Caco-2 (cell line): ENCODE data around the gene ABI3BP. TPM values are rescaled to one million over a fixed set of nuclear protein-coding genes. Genes with fewer than 3 reads are reported as not detected.

Source experiments
- BruUV-seq: library from RNA; stranded (reverse); fragments of 400-500 nt; replicated peaks from 2 replicates; lab custom pipeline; 2021; lab: Mats Ljungman, UMichigan
- CTCF ChIA-PET: fragments of 300-600 bp; sonication (Branson Sonifier 250); formaldehyde crosslinking; loops from one replicate; lab custom pipeline; 2022; ENCODE audit warnings: antibody characterized with exemption; lab: Charles Lee
- POLR2A ChIA-PET: fragments of 300-600 bp; sonication (Branson Sonifier 250); formaldehyde crosslinking; loops from one replicate; lab custom pipeline; 2022; ENCODE audit warnings: antibody characterized with exemption; lab: Charles Lee
- DNase-seq, 2 experiments: peaks; one replicate each; pipeline versions ENCODE4 v3.0.0 to v3.0.0-alpha.2; 2020 to 2022
- H3K27me3 ChIP-seq: replicated peaks from 2 replicates; pipeline ENCODE4 v1.6.0; 2011; ENCODE audit warnings: low read length; ENCODE audit not compliant: control insufficient read depth, insufficient read depth
- H3K36me3 ChIP-seq: 2 replicates; pipeline ENCODE4 v1.5.1; 2011; ENCODE audit warnings: low read length; ENCODE audit not compliant: control insufficient read depth, insufficient read depth
- H3K4me1 ChIP-seq: fragments of 250-450 bp; sonication (Bioruptor Pico); 2 replicates; pipeline ENCODE4 v1.5.1; 2020; ENCODE audit warnings: mild to moderate bottlenecking
- H3K4me3 ChIP-seq: 2 replicates; pipeline ENCODE4 v1.5.1; 2011; ENCODE audit warnings: low read depth, mild to moderate bottlenecking, control low read depth, low read length
- H3K9me3 ChIP-seq: fragments of 250-450 bp; sonication (Bioruptor Pico); 2 replicates; pipeline ENCODE4 v1.5.1; 2020; ENCODE audit warnings: mild to moderate bottlenecking, moderate library complexity
- H3K27ac Mint-ChIP-seq: one replicate; pipeline ENCODE4 v1.8.0; 2022; ENCODE audit warnings: mixed read lengths; ENCODE audit not compliant: unreplicated experiment
- H3K27me3 Mint-ChIP-seq: one replicate; pipeline ENCODE4 v1.8.0; 2022; ENCODE audit warnings: mixed read lengths; ENCODE audit not compliant: insufficient read depth, unreplicated experiment
- H3K36me3 Mint-ChIP-seq: one replicate; pipeline ENCODE4 v1.8.0; 2022; ENCODE audit warnings: mild to moderate bottlenecking, mixed read lengths; ENCODE audit not compliant: insufficient read depth, unreplicated experiment
- H3K4me1 Mint-ChIP-seq: one replicate; pipeline ENCODE4 v1.8.0; 2022; ENCODE audit warnings: low read depth, mixed read lengths; ENCODE audit not compliant: unreplicated experiment
- H3K4me3 Mint-ChIP-seq: one replicate; pipeline ENCODE4 v1.8.0; 2022; ENCODE audit warnings: mild to moderate bottlenecking, moderate library complexity, mixed read lengths; ENCODE audit not compliant: unreplicated experiment
- H3K9me3 Mint-ChIP-seq: one replicate; pipeline ENCODE4 v1.8.0; 2022; ENCODE audit warnings: mixed read lengths; ENCODE audit not compliant: unreplicated experiment
- intact Hi-C: fragments of 100-400 bp; cut with micrococcal nuclease; formaldehyde crosslinking; loops from one replicate; pipeline ENCODE4 v1.10.0; 2022; ENCODE audit not compliant: unreplicated experiment
- total RNA-seq: library from RNA; stranded (reverse); gene quantifications from 2 replicates; pipeline ENCODE4 v1.2.3, GENCODE V29; 2022
- TF ChIP-seq, protein P1 (sequence below), 2 experiments: fragments of 200-600 bp in 1 of 2; IDR thresholded peaks; 1 replicate in 1 of 2; 2 replicates in 1 of 2; pipeline versions ENCODE4 v1.5.1 to v1.8.0; 2011 to 2022; ENCODE audit warnings: antibody characterized with exemption in 1 of 2, control low read depth in 1 of 2, inconsistent platforms in 1 of 2, low read depth in 1 of 2, low read length in 1 of 2, mild to moderate bottlenecking in 1 of 2, moderate library complexity in 1 of 2; ENCODE audit not compliant: insufficient read depth in 1 of 2, severe bottlenecking in 1 of 2, unreplicated experiment in 1 of 2

The ABI3BP gene
- total RNA-seq, 1 experiment from 2014 or later, result not detected

DNA sequence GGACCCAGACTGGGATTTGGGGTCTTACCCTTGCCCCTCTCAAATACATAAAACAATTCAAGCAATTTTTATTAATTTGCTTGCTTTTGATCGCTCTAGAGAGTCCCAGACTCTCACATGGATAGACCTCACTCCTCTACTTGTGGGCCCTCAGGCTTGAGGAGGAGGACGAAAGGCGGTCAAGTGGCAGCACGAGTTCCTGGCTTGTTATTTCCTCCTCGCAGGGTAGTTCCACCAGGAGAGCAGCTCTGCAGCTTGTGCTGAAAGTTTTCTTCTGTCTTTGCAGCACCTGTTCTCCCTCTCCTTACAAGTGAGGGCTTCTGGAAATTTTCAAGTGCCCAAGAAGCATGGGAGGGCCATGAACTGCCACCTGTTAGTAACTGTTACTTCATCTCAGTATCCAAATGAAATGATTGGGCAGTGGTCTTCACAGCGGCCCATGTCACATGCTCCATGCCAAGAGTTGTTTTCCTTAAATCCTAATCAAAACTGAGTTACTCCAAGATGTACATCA lies 22.7 kb downstream of the ABI3BP start:
- Mint-ChIP-seq H3K27ac (no peak overlapping the region), H3K36me3 (no peaks in the 10 kb centered on the region), H3K4me3 (no peak overlapping the region), H3K27me3 (peaks cover 1% of the 10 kb centered on the region), H3K4me1 (no peaks in the 10 kb centered on the region), H3K9me3 (no peaks in the 10 kb centered on the region)
- no peak for DNase-seq
- no peaks in the 10 kb centered on the region for H3K4me1 ChIP-seq
- TF ChIP-seq, protein P1, sequence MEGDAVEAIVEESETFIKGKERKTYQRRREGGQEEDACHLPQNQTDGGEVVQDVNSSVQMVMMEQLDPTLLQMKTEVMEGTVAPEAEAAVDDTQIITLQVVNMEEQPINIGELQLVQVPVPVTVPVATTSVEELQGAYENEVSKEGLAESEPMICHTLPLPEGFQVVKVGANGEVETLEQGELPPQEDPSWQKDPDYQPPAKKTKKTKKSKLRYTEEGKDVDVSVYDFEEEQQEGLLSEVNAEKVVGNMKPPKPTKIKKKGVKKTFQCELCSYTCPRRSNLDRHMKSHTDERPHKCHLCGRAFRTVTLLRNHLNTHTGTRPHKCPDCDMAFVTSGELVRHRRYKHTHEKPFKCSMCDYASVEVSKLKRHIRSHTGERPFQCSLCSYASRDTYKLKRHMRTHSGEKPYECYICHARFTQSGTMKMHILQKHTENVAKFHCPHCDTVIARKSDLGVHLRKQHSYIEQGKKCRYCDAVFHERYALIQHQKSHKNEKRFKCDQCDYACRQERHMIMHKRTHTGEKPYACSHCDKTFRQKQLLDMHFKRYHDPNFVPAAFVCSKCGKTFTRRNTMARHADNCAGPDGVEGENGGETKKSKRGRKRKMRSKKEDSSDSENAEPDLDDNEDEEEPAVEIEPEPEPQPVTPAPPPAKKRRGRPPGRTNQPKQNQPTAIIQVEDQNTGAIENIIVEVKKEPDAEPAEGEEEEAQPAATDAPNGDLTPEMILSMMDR (IDR thresholded peaks at IDR 0.05; ENCODE audit: insufficient read depth in 1 of 2, low read depth in 1 of 2, low read length in 1 of 2, severe bottlenecking in 1 of 2, unreplicated experiment in 1 of 2), result no peak
- BruUV-seq, result no TSS peak
- H3K4me3 ChIP-seq, result no peak overlapping the region
- no peaks in the 10 kb centered on the region for H3K36me3 ChIP-seq
- H3K9me3 ChIP-seq, result no peaks in the 10 kb centered on the region
- intact Hi-C loops, result no loop called here
- POLR2A ChIA-PET, result no interaction called here
- H3K27me3 ChIP-seq, result no peaks in the 10 kb centered on the region
- CTCF ChIA-PET, result no interaction called here

DNA sequence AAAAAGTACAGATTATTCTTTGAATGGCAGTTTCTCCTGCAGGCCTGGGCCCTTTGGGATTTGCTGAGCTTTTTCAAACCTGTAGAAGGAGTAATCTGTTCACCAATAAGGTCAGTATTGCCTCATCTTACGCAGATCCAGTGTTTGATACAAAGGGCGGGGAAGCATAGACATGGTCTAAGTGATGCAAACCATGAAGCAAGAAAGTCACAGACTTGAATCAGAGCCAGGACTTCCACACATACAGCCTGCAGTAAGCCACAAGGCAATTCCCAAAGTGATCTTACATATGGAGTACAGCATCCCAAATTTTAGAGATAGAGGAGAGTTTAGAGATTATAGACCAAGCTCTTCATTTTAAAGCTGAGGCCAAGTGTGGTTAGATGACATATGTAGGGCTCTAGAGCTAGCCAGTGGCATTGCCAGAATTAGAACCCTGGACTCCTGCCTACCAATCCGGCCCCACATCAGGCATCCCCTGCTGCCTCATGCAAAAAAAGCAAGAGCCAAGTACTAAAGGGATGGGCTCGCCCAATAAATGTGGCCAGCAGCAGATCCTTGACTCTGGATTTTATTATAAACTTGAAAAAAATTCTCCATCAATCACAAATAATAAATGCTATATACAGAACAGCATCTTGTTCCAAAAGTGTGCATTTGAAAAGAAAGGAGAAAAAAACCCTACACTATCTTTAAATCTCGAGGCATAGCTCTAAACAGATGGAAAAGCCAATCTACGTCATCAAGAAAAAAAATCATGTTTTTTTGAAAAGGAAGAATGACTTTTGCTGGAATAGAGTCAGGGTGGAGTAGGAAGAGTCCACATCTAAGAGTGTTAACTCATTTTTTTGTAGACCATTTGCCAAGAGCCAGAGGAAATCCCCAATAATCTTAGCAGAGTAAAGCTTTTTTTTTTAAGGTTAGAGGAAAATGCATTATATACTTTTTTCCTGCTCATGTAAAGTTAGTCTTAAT lies 24.0 kb downstream of the ABI3BP start:
- no peaks in the 10 kb centered on the region for H3K36me3 ChIP-seq
- H3K9me3 Mint-ChIP-seq, result no peaks in the 10 kb centered on the region
- H3K9me3 ChIP-seq, result no peaks in the 10 kb centered on the region
- intact Hi-C loops, result no loop called here
- BruUV-seq, result no TSS peak
- POLR2A ChIA-PET, result no interaction called here
- H3K27me3 Mint-ChIP-seq, result peaks cover 4% of the 10 kb centered on the region
- H3K4me3 Mint-ChIP-seq, result no peak overlapping the region
- no peak for DNase-seq
- CTCF ChIA-PET, result no interaction called here
- TF ChIP-seq, protein P1 (IDR thresholded peaks at IDR 0.05; ENCODE audit: insufficient read depth in 1 of 2, low read depth in 1 of 2, low read length in 1 of 2, severe bottlenecking in 1 of 2, unreplicated experiment in 1 of 2), result no peak
- no peak overlapping the region for H3K27ac Mint-ChIP-seq
- no peaks in the 10 kb centered on the region for H3K27me3 ChIP-seq
- H3K4me1 Mint-ChIP-seq, result no peaks in the 10 kb centered on the region
- H3K36me3 Mint-ChIP-seq, result no peaks in the 10 kb centered on the region
- H3K4me1 ChIP-seq, result no peaks in the 10 kb centered on the region
- no peak overlapping the region for H3K4me3 ChIP-seq

DNA sequence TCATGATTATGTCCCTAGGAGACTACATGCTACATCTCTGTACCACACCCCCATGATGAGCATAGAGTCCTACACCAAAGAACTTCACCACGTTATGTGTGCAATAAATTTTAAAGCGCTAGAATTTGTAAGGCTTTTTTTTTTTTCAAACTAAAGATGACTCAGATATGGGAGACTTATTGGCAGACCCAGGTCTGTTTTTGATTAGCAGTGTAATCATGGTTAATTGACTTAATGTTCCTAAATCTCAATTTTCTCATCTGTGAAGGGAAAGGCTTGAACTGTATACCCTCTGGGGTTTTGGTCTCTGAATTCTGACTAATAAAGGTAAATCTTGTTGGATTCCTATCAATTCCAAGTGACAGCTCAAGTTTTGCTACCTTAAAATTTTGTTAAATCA lies 26.4 kb downstream of the ABI3BP start:
- DNase-seq, result no peak
- Histone ChIP-seq H3K9me3 (no peaks in the 10 kb centered on the region), H3K27me3 (no peaks in the 10 kb centered on the region), H3K4me1 (no peaks in the 10 kb centered on the region), H3K36me3 (no peaks in the 10 kb centered on the region), H3K4me3 (no peak overlapping the region)
- H3K27me3 Mint-ChIP-seq, result peaks cover 4% of the 10 kb centered on the region
- ChIA-PET CTCF (no interaction called here), POLR2A (no interaction called here)
- no peaks in the 10 kb centered on the region for H3K9me3 Mint-ChIP-seq
- BruUV-seq, result no TSS peak
- TF ChIP-seq, protein P1 (IDR thresholded peaks at IDR 0.05; ENCODE audit: insufficient read depth in 1 of 2, low read depth in 1 of 2, low read length in 1 of 2, severe bottlenecking in 1 of 2, unreplicated experiment in 1 of 2), result no peak
- no peaks in the 10 kb centered on the region for H3K36me3 Mint-ChIP-seq
- intact Hi-C loops, result no loop called here
- H3K4me3 Mint-ChIP-seq, result no peak overlapping the region
- H3K4me1 Mint-ChIP-seq, result no peaks in the 10 kb centered on the region
- H3K27ac Mint-ChIP-seq, result no peak overlapping the region
